ENCODE measurements around the gene TUT7. TPM values are rescaled to one million over a fixed set of nuclear protein-coding genes. Genes with fewer than 3 reads are reported as not detected.

Gene TUT7
- total RNA-seq, 2 experiments from 2014 or later: 29.2 to 43.4 TPM

DNA sequence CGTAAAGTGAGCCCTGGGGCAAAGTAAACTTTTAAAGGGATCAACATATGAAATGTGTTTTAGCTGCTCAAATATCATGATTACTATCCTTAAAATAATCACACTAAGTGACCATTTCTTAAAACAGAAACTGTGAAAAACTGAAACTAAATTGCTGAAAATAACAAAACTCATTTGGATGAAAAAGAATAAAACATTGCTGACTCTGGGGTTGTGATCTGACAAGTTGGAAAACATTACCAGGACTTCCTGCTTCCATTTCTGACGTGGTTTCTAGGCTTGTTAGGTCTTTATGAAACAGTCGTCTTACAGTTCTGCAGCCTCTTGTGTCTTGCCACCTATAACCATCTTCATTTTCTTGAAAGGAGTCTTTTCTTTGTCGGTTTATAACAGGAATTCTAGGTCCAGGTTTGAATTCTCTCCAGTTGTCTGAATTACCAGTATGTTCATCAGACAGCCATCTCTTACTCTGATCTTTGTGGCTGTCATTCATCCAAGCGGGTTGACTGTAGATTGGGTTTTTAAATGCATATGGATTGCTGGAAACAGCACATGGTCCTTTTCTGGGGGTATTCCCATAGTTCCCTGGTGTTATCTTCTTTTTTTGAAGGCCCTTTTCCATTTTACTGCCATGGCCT lies 1.7 kb downstream of the TUT7 start:
- H3K9me3 ChIP-seq (ENCODE audit: low read length): no peaks in the 10 kb centered on the region
- peak overlapping the region; percentile 94 for H3K4me2 ChIP-seq (ENCODE audit: low read length)
- ChIA-PET POLR2A (interaction anchor here (0.6 to 1.1 kb wide), 5 partner anchors 11 to 85 kb away, joined by 3 to 8 read pairs (median 3); no protein-coding TSS in a partner anchor), CTCF (ENCODE audit: unreplicated experiment) (no interaction called here)
- intact Hi-C loops (cut with micrococcal nuclease; ENCODE audit: unreplicated experiment): loop anchor here (5.0 kb wide), 2 partner anchors 410 to 610 kb away; partner anchors contain the start of genes AGTPBP1 and NAA35
- peak; percentile 50 for DNase-seq (ENCODE audit: low spot score)
- no TSS peak for BruUV-seq (replicated peaks)
- no peak overlapping the region for H2AFZ ChIP-seq (ENCODE audit: low read length)
- H3K27ac ChIP-seq (ENCODE audit: low read depth, low read length, poor library complexity, severe bottlenecking): peak overlapping the region; percentile 81
- TF ChIP-seq, protein P1, sequence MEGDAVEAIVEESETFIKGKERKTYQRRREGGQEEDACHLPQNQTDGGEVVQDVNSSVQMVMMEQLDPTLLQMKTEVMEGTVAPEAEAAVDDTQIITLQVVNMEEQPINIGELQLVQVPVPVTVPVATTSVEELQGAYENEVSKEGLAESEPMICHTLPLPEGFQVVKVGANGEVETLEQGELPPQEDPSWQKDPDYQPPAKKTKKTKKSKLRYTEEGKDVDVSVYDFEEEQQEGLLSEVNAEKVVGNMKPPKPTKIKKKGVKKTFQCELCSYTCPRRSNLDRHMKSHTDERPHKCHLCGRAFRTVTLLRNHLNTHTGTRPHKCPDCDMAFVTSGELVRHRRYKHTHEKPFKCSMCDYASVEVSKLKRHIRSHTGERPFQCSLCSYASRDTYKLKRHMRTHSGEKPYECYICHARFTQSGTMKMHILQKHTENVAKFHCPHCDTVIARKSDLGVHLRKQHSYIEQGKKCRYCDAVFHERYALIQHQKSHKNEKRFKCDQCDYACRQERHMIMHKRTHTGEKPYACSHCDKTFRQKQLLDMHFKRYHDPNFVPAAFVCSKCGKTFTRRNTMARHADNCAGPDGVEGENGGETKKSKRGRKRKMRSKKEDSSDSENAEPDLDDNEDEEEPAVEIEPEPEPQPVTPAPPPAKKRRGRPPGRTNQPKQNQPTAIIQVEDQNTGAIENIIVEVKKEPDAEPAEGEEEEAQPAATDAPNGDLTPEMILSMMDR (conservative IDR thresholded peaks at IDR 0.05; ENCODE audit: low read length): no peak
- TF ChIP-seq EZH2phosphoT487 (IDR thresholded peaks at IDR 0.05; ENCODE audit: borderline replicate concordance, low read depth, low read length): no peak
- peaks cover 63% of the 10 kb centered on the region for H3K79me2 ChIP-seq (ENCODE audit: insufficient read depth, low read depth, low read length)
- peak overlapping the region; percentile 92 for H3K4me3 ChIP-seq (ENCODE audit: low read depth, low read length, poor library complexity, severe bottlenecking)
- H3K36me3 ChIP-seq (ENCODE audit: insufficient read depth, low read length): peaks cover 31% of the 10 kb centered on the region
- no peaks in the 10 kb centered on the region for H3K9me2 ChIP-seq (ENCODE audit: insufficient read depth, low read length)
- peaks cover 11% of the 10 kb centered on the region; the same call in 1 of the 2 replicates for H4K20me1 ChIP-seq (ENCODE audit: insufficient read depth, low read length)
- peaks cover 41% of the 10 kb centered on the region for H3K4me1 ChIP-seq (ENCODE audit: insufficient read depth, low read length, poor library complexity, severe bottlenecking)

DNA sequence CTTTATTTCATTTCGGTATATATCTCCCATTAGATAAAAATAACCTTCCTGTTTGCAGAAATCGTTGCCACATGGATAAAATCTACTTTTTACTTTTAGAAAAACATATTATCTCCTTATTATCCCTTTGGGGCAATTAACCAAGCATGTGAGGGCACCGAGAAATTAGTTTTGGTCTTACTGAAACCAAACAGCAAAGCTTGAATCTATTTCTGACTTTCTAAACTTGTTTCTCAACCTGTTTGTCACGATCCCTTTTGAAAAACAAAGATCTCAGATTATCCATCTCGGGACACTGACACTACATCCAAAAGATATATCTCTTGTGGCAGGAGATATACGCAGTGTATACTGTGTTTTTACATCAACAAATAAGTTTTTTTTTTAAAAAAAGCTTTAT lies 2.3 kb downstream of the TUT7 start:
- Histone ChIP-seq H3K9me3 (ENCODE audit: low read length) (no peaks in the 10 kb centered on the region), H3K9me2 (ENCODE audit: insufficient read depth, low read length) (no peaks in the 10 kb centered on the region), H3K27ac (ENCODE audit: low read depth, low read length, poor library complexity, severe bottlenecking) (peak overlapping the region; percentile 81), H3K36me3 (ENCODE audit: insufficient read depth, low read length) (peaks cover 31% of the 10 kb centered on the region), H3K4me1 (ENCODE audit: insufficient read depth, low read length, poor library complexity, severe bottlenecking) (peaks cover 47% of the 10 kb centered on the region), H3K4me2 (ENCODE audit: low read length) (peak overlapping the region; percentile 94), H4K20me1 (ENCODE audit: insufficient read depth, low read length) (peaks cover 14% of the 10 kb centered on the region; the same call in 1 of the 2 replicates), H3K79me2 (ENCODE audit: insufficient read depth, low read depth, low read length) (peaks cover 70% of the 10 kb centered on the region), H3K4me3 (ENCODE audit: low read depth, low read length, poor library complexity, severe bottlenecking) (peak overlapping the region; percentile 92), H2AFZ (ENCODE audit: low read length) (no peak overlapping the region)
- no peak for TF ChIP-seq EZH2phosphoT487 (IDR thresholded peaks at IDR 0.05; ENCODE audit: borderline replicate concordance, low read depth, low read length)
- TF ChIP-seq, protein P1 (conservative IDR thresholded peaks at IDR 0.05; ENCODE audit: low read length): no peak
- ChIA-PET CTCF (ENCODE audit: unreplicated experiment) (no interaction called here), POLR2A (interaction anchor here (0.6 to 1.1 kb wide), 5 partner anchors 10 to 84 kb away, joined by 3 to 8 read pairs (median 3); no protein-coding TSS in a partner anchor)
- intact Hi-C loops (cut with micrococcal nuclease; ENCODE audit: unreplicated experiment): loop anchor here (5.0 kb wide), 2 partner anchors 410 to 610 kb away; partner anchors contain the start of genes AGTPBP1 and NAA35
- no peak for DNase-seq (ENCODE audit: low spot score)
- no TSS peak for BruUV-seq (replicated peaks)
